Psoas muscle (tissue), 8 donors: ENCODE results near the gene NGF. TPM values are rescaled to one million over a fixed set of nuclear protein-coding genes. Genes with fewer than 3 reads are reported as not detected.

Source experiments
- ATAC-seq, 4 donors: fragments of 200-7000 bp; cut with Tn5 transposase; one replicate each; pipeline ENCODE4 v1.9.1; 2020; ENCODE audit warnings: moderate library complexity in 3 of 4, mild to moderate bottlenecking in 2 of 4
- DNase-seq, 2 donors: peaks; one replicate each; pipeline ENCODE4 v3.0.0-alpha.2; 2020
- H3K27ac ChIP-seq: fragments of 200-600 bp; one replicate; pipeline ENCODE4 v1.8.0; 2022
- H3K27me3 ChIP-seq, 3 donors: fragments of 200-600 bp in 1 of 3; one replicate each; pipeline versions ENCODE4 v1.6.1 to v1.8.0; 2013 to 2022; ENCODE audit warnings: low read length in 2 of 3, mild to moderate bottlenecking in 2 of 3, moderate library complexity in 1 of 3; ENCODE audit not compliant: insufficient read depth in 3 of 3
- H3K36me3 ChIP-seq, 2 donors: fragments of 200-600 bp in 1 of 2; one replicate each; pipeline versions ENCODE4 v1.6.1 to v1.8.0; 2013 to 2022; ENCODE audit warnings: low read depth in 1 of 2, mild to moderate bottlenecking in 1 of 2, moderate library complexity in 1 of 2; ENCODE audit not compliant: insufficient read depth in 1 of 2
- H3K4me1 ChIP-seq: fragments of 200-600 bp; one replicate; pipeline ENCODE4 v1.8.0; 2022
- H3K4me3 ChIP-seq: fragments of 200-600 bp; one replicate; pipeline ENCODE4 v1.8.0; 2022; ENCODE audit warnings: mild to moderate bottlenecking
- H3K9me3 ChIP-seq: fragments of 200-600 bp; one replicate; pipeline ENCODE4 v1.8.0; 2022
- WGBS, 3 donors: extraction: QIAGEN DNeasy Blood & Tissue Kit; methylation state at CpG; one replicate each; pipeline versions ENCODE4 v1.1.6 to v1.1.7; 2013; 5-methylcytosine and 5-hydroxymethylcytosine counted together
- intact Hi-C, 2 donors: fragments of 100-400 bp; cut with DNase I; formaldehyde crosslinking; loops; one replicate each; pipeline versions ENCODE4 v1.11.0 to v1.14.2; 2022
- polyA plus RNA-seq, 3 donors: library from polyadenylated mRNA; stranded (reverse); fragments of 200-250 nt; gene quantifications; one replicate each; pipeline ENCODE4 v1.2.3, GENCODE V29; 2013
- total RNA-seq, 4 donors: library from RNA; stranded (reverse); fragmentation: NEBNext Ultra II Directional in 2 of 4; extraction: Animal tissue kit (Norgen Biotek cat#: 25700) in 2 of 4; gene quantifications; one replicate each; pipeline versions ENCODE4 v1.2.1 to v1.2.4, GENCODE V29; 2021 to 2023
- TF ChIP-seq, protein P1 (sequence below): fragments of 200-600 bp; IDR thresholded peaks from one replicate; pipeline ENCODE4 v1.8.0; 2022; ENCODE audit warnings: antibody characterized with exemption
- donor health status: healthy with polysubstance abuse.
- donor health status: DM: no; HTN: no; CAD: no; lungs with moderate emphysema.
- donor health status: Bipolar disorder and iron deficiency.
- donor health status: healthy.
- donor health status: DM: yes; HTN: yes; CAD: no.
- donor health status: DM: no; HTN: no; CAD: no.
- donor health status: DM: no; HTN: no; CAD: no.
- donor health status: DM: yes; HTN: yes; CAD: no.

The NGF gene
- total and polyA plus RNA-seq, 7 donors, result 0.27 to 1.4 (median 0.57) TPM

GRCh38 chr1:115301438-115302020, 36.5 kb downstream of the NGF start:
- Histone ChIP-seq H3K27ac (peak overlapping the region; percentile 30), H3K27me3 (no peaks in the 10 kb centered on the region), H3K9me3 (no peaks in the 10 kb centered on the region), H3K36me3 (no peaks in the 10 kb centered on the region), H3K4me3 (no peak overlapping the region), H3K4me1 (no peaks in the 10 kb centered on the region)
- 48 to 64% (median 51%) methylated on average over 8 of the region's 8 CpGs for WGBS, 3 donors
- no peak for DNase-seq
- no peak for ATAC-seq
- intact Hi-C loops, result loop anchor here in 1 of 2 donors (1.0 kb wide), 1 partner anchor 13 kb away; no protein-coding TSS in a partner anchor
- TF ChIP-seq, protein P1, sequence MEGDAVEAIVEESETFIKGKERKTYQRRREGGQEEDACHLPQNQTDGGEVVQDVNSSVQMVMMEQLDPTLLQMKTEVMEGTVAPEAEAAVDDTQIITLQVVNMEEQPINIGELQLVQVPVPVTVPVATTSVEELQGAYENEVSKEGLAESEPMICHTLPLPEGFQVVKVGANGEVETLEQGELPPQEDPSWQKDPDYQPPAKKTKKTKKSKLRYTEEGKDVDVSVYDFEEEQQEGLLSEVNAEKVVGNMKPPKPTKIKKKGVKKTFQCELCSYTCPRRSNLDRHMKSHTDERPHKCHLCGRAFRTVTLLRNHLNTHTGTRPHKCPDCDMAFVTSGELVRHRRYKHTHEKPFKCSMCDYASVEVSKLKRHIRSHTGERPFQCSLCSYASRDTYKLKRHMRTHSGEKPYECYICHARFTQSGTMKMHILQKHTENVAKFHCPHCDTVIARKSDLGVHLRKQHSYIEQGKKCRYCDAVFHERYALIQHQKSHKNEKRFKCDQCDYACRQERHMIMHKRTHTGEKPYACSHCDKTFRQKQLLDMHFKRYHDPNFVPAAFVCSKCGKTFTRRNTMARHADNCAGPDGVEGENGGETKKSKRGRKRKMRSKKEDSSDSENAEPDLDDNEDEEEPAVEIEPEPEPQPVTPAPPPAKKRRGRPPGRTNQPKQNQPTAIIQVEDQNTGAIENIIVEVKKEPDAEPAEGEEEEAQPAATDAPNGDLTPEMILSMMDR, result no peak

GRCh38 chr1:115300087-115300876, 37.8 kb downstream of the NGF start:
- no peaks in the 10 kb centered on the region for H3K36me3 ChIP-seq
- DNase-seq (no peak), ATAC-seq (peak in 2 of 4 donors; percentile 60 to 79)
- no peaks in the 10 kb centered on the region for H3K9me3 ChIP-seq
- intact Hi-C loops, result no loop called here
- TF ChIP-seq, protein P1, result no peak
- no peaks in the 10 kb centered on the region for H3K27me3 ChIP-seq
- H3K27ac ChIP-seq, result no peak overlapping the region
- 45 to 62% (median 49%) methylated on average over 8 of the region's 8 CpGs for WGBS, 3 donors
- no peaks in the 10 kb centered on the region for H3K4me1 ChIP-seq
- H3K4me3 ChIP-seq, result no peak overlapping the region

DNA sequence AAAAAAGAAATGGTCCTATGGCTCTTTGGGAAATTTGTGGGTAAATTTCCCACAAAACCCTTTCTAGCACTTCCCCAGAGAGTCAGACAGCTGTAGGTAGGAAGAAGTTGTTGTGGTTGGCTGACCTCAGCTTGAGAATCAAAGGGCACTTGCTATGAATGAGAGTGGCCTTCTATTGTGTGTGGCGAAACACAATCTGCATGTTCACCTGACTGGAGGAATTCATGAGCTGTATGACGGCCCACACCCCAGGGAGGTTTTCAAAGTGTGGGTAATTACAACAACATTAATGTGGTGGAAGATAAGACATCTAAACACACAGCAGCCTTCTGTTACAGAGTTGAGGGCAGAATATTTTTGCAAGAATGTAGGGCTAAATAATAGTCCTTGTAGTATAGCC, 38.8 kb downstream of the NGF start:
- Histone ChIP-seq H3K9me3 (no peaks in the 10 kb centered on the region), H3K27ac (no peak overlapping the region), H3K36me3 (no peaks in the 10 kb centered on the region), H3K4me3 (no peak overlapping the region), H3K27me3 (no peaks in the 10 kb centered on the region), H3K4me1 (no peaks in the 10 kb centered on the region)
- DNase-seq (no peak), ATAC-seq (no peak)
- TF ChIP-seq, protein P1, result no peak
- intact Hi-C loops, result no loop called here
- WGBS, 3 donors, result 58 to 79% (median 69%) methylated on average over 2 of the region's 2 CpGs

- Histone ChIP-seq H3K36me3 (no peaks in the 10 kb centered on the region), H3K9me3 (no peaks in the 10 kb centered on the region), H3K4me3 (no peak overlapping the region), H3K27ac (no peak overlapping the region), H3K27me3 (no peaks in the 10 kb centered on the region), H3K4me1 (no peaks in the 10 kb centered on the region)
- WGBS, 3 donors, result 84 to 90% (median 87%) methylated on average over 2 of the region's 2 CpGs
- TF ChIP-seq, protein P1, result no peak
- intact Hi-C loops, result no loop called here
- ATAC-seq (no peak), DNase-seq (no peak)
These were observed 41.1 kb downstream of the NGF start for GRCh38 chr1:115296981-115297380.
